Measurements from ENCODE around the gene DYNC1LI2. TPM values are rescaled to one million over a fixed set of nuclear protein-coding genes. Genes with fewer than 3 reads are reported as not detected.
A peak's percentile ranks its signal among the peaks of the same experiment; 100 is the strongest.

The DYNC1LI2 gene
- total RNA-seq, 1 donor from 2014 or later: 84.4 TPM

DNA sequence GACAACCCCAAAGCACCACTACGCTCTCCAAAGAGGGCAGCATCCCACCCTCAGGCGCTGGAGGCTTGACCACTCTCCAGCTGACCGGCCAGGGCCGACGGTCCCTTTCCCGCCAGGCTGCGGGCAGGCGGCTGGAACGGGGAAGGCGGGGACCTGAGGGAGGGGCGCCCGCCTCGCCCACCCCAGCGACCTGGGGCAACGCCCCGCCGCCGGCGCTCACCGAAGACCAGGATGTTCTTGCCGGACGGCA, 431 bp downstream of the DYNC1LI2 start:
- H3K36me3 Mint-ChIP-seq (ENCODE audit: low read depth): peaks cover 32% of the 10 kb centered on the region
- ATAC-seq (ENCODE audit: low read depth) (no peak), DNase-seq (no peak)
- TF ChIP-seq CTCF (IDR thresholded peaks at IDR 0.05): no peak
- peaks cover 7% of the 10 kb centered on the region for H3K27me3 Mint-ChIP-seq
- POLR2A ChIA-PET: interaction anchor here (0.6 kb wide), 1 partner anchor 501 kb away, joined by 3 read pairs; no protein-coding TSS in a partner anchor
- H3K4me1 Mint-ChIP-seq: peaks cover 36% of the 10 kb centered on the region
- H3K4me3 Mint-ChIP-seq: peak overlapping the region; percentile 88
- intact Hi-C loops (cut with micrococcal nuclease): loop anchor here (1.0 to 2.0 kb wide), 6 partner anchors 55 to 230 kb away; partner anchors contain the start of genes CMTM3, CMTM4 and NAE1
- CTCF ChIA-PET: interaction anchor here (1.3 to 1.5 kb wide), 2 partner anchors 11 to 54 kb away, joined by 3 to 4 read pairs; no protein-coding TSS in a partner anchor
- peak overlapping the region; percentile 76 for H3K27ac Mint-ChIP-seq
- no peaks in the 10 kb centered on the region for H3K9me3 Mint-ChIP-seq

- peaks cover 36% of the 10 kb centered on the region for H3K4me1 Mint-ChIP-seq
- H3K27me3 Mint-ChIP-seq: peaks cover 7% of the 10 kb centered on the region
- TF ChIP-seq CTCF (IDR thresholded peaks at IDR 0.05): no peak
- no peak for ATAC-seq (ENCODE audit: low read depth)
- DNase-seq: no peak
- H3K4me3 Mint-ChIP-seq: peak overlapping the region; percentile 88
- peaks cover 33% of the 10 kb centered on the region for H3K36me3 Mint-ChIP-seq (ENCODE audit: low read depth)
- peak overlapping the region; percentile 76 for H3K27ac Mint-ChIP-seq
- intact Hi-C loops (cut with micrococcal nuclease): loop anchor here (1.0 to 2.0 kb wide), 6 partner anchors 54 to 230 kb away; partner anchors contain the start of genes CMTM3, CMTM4 and NAE1
- CTCF ChIA-PET: interaction anchor here (1.3 to 1.5 kb wide), 2 partner anchors 10 to 53 kb away, joined by 3 to 4 read pairs; no protein-coding TSS in a partner anchor
- H3K9me3 Mint-ChIP-seq: no peaks in the 10 kb centered on the region
- POLR2A ChIA-PET: no interaction called here
Measured at GRCh38 chr16:66750279-66751052, 943 bp downstream of the DYNC1LI2 start.

DNA sequence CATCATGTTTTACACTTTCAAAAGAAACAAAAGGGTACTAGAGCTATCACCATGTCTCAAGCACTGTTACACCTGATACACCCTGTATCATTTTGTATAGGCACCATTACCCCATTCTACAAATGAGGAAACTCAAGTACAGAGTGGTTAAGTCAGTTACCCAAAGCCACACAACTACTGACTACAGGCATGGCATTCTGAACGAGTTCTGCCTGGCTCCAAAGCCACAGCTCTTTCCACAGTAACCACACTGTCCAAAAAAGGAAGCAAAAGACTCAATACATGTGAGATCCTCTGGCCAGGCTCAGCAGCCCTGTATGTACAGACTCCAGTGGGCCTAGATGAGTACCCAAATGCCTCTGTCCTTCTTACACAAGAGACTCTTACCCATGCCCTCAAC, 4.7 kb downstream of the DYNC1LI2 start:
- intact Hi-C loops (cut with micrococcal nuclease): no loop called here
- DNase-seq (no peak), ATAC-seq (ENCODE audit: low read depth) (no peak)
- Mint-ChIP-seq H3K9me3 (no peaks in the 10 kb centered on the region), H3K36me3 (ENCODE audit: low read depth) (peaks cover 58% of the 10 kb centered on the region), H3K27ac (no peak overlapping the region), H3K27me3 (no peaks in the 10 kb centered on the region), H3K4me3 (no peak overlapping the region), H3K4me1 (peaks cover 29% of the 10 kb centered on the region)
- ChIA-PET POLR2A (interaction anchor here (0.5 kb wide), 1 partner anchor 12 kb away, joined by 8 read pairs; no protein-coding TSS in a partner anchor), CTCF (no interaction called here)
- no peak for TF ChIP-seq CTCF (IDR thresholded peaks at IDR 0.05)

GRCh38 chr16:66746048-66746447, 5.4 kb downstream of the DYNC1LI2 start:
- intact Hi-C loops (cut with micrococcal nuclease): no loop called here
- ChIA-PET POLR2A (interaction anchor here (0.5 kb wide), 1 partner anchor 11 kb away, joined by 8 read pairs; no protein-coding TSS in a partner anchor), CTCF (no interaction called here)
- ATAC-seq (ENCODE audit: low read depth) (no peak), DNase-seq (no peak)
- no peak for TF ChIP-seq CTCF (IDR thresholded peaks at IDR 0.05)
- no peaks in the 10 kb centered on the region for H3K27me3 Mint-ChIP-seq
- H3K4me1 Mint-ChIP-seq: peaks cover 29% of the 10 kb centered on the region
- no peaks in the 10 kb centered on the region for H3K9me3 Mint-ChIP-seq
- no peak overlapping the region for H3K4me3 Mint-ChIP-seq
- H3K27ac Mint-ChIP-seq: no peak overlapping the region
- peaks cover 63% of the 10 kb centered on the region for H3K36me3 Mint-ChIP-seq (ENCODE audit: low read depth)

Data from activated B cell treated with CpG ODN at 0.5 μM for 24 hours (primary cell).